Measurements from ENCODE around the gene FARS2.

- TF ChIP-seq POLR2A (IDR thresholded peaks at IDR 0.05; ENCODE audit: low read length), result no peak
- no peak for TF ChIP-seq GATA1 (IDR thresholded peaks at IDR 0.05; ENCODE audit: low read depth, low read length)
Observed at GRCh38 chr6:5450073-5450472, 188.8 kb downstream of the FARS2 start.
